ENCODE results near the gene DYRK3.

DNA sequence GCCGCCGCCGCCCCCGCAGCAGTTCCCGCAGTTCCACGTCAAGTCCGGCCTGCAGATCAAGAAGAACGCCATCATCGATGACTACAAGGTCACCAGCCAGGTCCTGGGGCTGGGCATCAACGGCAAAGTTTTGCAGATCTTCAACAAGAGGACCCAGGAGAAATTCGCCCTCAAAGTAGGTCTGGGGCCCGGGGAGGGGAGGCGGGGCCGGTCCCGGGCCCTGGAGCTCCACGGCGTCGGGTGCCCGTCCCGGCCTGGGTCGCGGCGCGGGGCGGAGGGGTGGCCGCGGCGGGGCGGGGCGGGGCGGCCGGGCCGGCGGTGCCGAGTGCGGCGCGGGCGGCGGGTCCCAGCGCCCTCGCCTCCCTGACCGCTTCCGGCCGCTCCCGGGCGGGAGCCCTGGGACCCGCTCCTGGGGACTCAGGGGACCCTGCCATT, 50.0 kb downstream of the DYRK3 start:
- TF ChIP-seq, protein P1, sequence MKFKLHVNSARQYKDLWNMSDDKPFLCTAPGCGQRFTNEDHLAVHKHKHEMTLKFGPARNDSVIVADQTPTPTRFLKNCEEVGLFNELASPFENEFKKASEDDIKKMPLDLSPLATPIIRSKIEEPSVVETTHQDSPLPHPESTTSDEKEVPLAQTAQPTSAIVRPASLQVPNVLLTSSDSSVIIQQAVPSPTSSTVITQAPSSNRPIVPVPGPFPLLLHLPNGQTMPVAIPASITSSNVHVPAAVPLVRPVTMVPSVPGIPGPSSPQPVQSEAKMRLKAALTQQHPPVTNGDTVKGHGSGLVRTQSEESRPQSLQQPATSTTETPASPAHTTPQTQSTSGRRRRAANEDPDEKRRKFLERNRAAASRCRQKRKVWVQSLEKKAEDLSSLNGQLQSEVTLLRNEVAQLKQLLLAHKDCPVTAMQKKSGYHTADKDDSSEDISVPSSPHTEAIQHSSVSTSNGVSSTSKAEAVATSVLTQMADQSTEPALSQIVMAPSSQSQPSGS (IDR thresholded peaks at IDR 0.05; ENCODE audit: low read length), result no peak
- TF ChIP-seq POLR2A (IDR thresholded peaks at IDR 0.05; ENCODE audit: low read depth, low read length), result peak; percentile 12; the same call in 1 of the 2 replicates
- no peak for TF ChIP-seq YY1 (IDR thresholded peaks at IDR 0.05; ENCODE audit: low read depth, low read length)
- no peak for TF ChIP-seq TAF1 (IDR thresholded peaks at IDR 0.05; ENCODE audit: borderline replicate concordance, low read depth, low read length)
- TF ChIP-seq, protein P2, sequence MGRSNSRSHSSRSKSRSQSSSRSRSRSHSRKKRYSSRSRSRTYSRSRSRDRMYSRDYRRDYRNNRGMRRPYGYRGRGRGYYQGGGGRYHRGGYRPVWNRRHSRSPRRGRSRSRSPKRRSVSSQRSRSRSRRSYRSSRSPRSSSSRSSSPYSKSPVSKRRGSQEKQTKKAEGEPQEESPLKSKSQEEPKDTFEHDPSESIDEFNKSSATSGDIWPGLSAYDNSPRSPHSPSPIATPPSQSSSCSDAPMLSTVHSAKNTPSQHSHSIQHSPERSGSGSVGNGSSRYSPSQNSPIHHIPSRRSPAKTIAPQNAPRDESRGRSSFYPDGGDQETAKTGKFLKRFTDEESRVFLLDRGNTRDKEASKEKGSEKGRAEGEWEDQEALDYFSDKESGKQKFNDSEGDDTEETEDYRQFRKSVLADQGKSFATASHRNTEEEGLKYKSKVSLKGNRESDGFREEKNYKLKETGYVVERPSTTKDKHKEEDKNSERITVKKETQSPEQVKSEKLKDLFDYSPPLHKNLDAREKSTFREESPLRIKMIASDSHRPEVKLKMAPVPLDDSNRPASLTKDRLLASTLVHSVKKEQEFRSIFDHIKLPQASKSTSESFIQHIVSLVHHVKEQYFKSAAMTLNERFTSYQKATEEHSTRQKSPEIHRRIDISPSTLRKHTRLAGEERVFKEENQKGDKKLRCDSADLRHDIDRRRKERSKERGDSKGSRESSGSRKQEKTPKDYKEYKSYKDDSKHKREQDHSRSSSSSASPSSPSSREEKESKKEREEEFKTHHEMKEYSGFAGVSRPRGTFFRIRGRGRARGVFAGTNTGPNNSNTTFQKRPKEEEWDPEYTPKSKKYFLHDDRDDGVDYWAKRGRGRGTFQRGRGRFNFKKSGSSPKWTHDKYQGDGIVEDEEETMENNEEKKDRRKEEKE (IDR thresholded peaks at IDR 0.05), result no peak
- TF ChIP-seq, protein P3, sequence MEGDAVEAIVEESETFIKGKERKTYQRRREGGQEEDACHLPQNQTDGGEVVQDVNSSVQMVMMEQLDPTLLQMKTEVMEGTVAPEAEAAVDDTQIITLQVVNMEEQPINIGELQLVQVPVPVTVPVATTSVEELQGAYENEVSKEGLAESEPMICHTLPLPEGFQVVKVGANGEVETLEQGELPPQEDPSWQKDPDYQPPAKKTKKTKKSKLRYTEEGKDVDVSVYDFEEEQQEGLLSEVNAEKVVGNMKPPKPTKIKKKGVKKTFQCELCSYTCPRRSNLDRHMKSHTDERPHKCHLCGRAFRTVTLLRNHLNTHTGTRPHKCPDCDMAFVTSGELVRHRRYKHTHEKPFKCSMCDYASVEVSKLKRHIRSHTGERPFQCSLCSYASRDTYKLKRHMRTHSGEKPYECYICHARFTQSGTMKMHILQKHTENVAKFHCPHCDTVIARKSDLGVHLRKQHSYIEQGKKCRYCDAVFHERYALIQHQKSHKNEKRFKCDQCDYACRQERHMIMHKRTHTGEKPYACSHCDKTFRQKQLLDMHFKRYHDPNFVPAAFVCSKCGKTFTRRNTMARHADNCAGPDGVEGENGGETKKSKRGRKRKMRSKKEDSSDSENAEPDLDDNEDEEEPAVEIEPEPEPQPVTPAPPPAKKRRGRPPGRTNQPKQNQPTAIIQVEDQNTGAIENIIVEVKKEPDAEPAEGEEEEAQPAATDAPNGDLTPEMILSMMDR (IDR thresholded peaks at IDR 0.05 in 2 of 3, conservative IDR thresholded peaks at IDR 0.05 in 1 of 3; ENCODE audit: control insufficient read depth in 2 of 3, extremely low read depth in 1 of 3, insufficient read depth in 1 of 3, low read depth in 3 of 3, low read length in 3 of 3), result no peak
- TF ChIP-seq RCOR1 (conservative IDR thresholded peaks at IDR 0.05; ENCODE audit: low read depth, low read length), result no peak
- no peak for TF ChIP-seq NR2F1 (conservative IDR thresholded peaks at IDR 0.05)
- TF ChIP-seq, protein P4, sequence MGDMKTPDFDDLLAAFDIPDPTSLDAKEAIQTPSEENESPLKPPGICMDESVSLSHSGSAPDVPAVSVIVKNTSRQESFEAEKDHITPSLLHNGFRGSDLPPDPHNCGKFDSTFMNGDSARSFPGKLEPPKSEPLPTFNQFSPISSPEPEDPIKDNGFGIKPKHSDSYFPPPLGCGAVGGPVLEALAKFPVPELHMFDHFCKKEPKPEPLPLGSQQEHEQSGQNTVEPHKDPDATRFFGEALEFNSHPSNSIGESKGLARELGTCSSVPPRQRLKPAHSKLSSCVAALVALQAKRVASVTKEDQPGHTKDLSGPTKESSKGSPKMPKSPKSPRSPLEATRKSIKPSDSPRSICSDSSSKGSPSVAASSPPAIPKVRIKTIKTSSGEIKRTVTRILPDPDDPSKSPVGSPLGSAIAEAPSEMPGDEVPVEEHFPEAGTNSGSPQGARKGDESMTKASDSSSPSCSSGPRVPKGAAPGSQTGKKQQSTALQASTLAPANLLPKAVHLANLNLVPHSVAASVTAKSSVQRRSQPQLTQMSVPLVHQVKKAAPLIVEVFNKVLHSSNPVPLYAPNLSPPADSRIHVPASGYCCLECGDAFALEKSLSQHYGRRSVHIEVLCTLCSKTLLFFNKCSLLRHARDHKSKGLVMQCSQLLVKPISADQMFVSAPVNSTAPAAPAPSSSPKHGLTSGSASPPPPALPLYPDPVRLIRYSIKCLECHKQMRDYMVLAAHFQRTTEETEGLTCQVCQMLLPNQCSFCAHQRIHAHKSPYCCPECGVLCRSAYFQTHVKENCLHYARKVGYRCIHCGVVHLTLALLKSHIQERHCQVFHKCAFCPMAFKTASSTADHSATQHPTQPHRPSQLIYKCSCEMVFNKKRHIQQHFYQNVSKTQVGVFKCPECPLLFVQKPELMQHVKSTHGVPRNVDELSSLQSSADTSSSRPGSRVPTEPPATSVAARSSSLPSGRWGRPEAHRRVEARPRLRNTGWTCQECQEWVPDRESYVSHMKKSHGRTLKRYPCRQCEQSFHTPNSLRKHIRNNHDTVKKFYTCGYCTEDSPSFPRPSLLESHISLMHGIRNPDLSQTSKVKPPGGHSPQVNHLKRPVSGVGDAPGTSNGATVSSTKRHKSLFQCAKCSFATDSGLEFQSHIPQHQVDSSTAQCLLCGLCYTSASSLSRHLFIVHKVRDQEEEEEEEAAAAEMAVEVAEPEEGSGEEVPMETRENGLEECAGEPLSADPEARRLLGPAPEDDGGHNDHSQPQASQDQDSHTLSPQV (IDR thresholded peaks at IDR 0.05), result no peak
- no peak for TF ChIP-seq RB1 (IDR thresholded peaks at IDR 0.05; ENCODE audit: borderline replicate concordance)
- TF ChIP-seq PML (IDR thresholded peaks at IDR 0.05; ENCODE audit: low read length), result no peak
